Upper lobe of left lung (tissue), 6 donors: ENCODE results near the gene LDHB. TPM values are rescaled to one million over a fixed set of nuclear protein-coding genes. Genes with fewer than 3 reads are reported as not detected.
"Not testable (repeated sequence)": the region's sequence is repeated elsewhere in the genome, so short reads cannot be mapped to it uniquely, and the experiment has no call there.

Experiments
- ATAC-seq, 2 donors: fragments of 200-7000 bp; cut with Tn5 transposase; one replicate each; pipeline ENCODE4 v1.9.1; 2022; ENCODE audit warnings: mild to moderate bottlenecking in 2 of 2, moderate library complexity in 2 of 2; ENCODE audit not compliant: low FRiP score in 2 of 2
- DNase-seq, 2 donors: peaks; one replicate each; pipeline ENCODE4 v3.0.0-alpha.2; 2019 to 2020
- H3K27ac ChIP-seq, 4 donors: fragments of 200-600 bp; sonication (generic); one replicate each; pipeline ENCODE4 v1.5.1; 2016 to 2019
- H3K27me3 ChIP-seq, 4 donors: fragments of 200-600 bp; sonication (generic); one replicate each; pipeline ENCODE4 v1.5.1; 2017 to 2019
- H3K36me3 ChIP-seq, 4 donors: fragments of 200-600 bp; sonication (generic); one replicate each; pipeline ENCODE4 v1.5.1; 2016 to 2019
- H3K4me1 ChIP-seq, 4 donors: fragments of 200-600 bp; sonication (generic); one replicate each; pipeline ENCODE4 v1.5.1; 2018 to 2019
- H3K4me3 ChIP-seq, 4 donors: fragments of 200-600 bp; sonication (generic); one replicate each; pipeline ENCODE4 v1.5.1; 2017 to 2019; ENCODE audit warnings: mild to moderate bottlenecking in 2 of 4, moderate library complexity in 1 of 4
- H3K9me3 ChIP-seq, 4 donors: fragments of 200-600 bp; sonication (generic); one replicate each; pipeline ENCODE4 v1.5.1; 2018 to 2019
- EP300 ChIP-seq, 4 donors: sonication (generic); formaldehyde crosslinking; IDR thresholded peaks; one replicate each; pipeline ENCODE4 v1.5.1; 2017; ENCODE audit warnings: antibody characterized with exemption in 4 of 4, control low read depth in 2 of 4
- POLR2A ChIP-seq, 4 donors: fragments of 450-650 bp; IDR thresholded peaks; one replicate each; pipeline ENCODE4 v1.5.1; 2016 to 2017; ENCODE audit warnings: antibody characterized with exemption in 4 of 4, mild to moderate bottlenecking in 2 of 4
- POLR2AphosphoS5 ChIP-seq, 2 donors: sonication (generic); formaldehyde crosslinking; IDR thresholded peaks; one replicate each; pipeline ENCODE4 v1.5.1; 2017; ENCODE audit warnings: antibody characterized with exemption in 2 of 2
- WGBS, 2 donors: methylation state at CpG; one replicate each; pipeline ENCODE4 v1.1.5; 2017 to 2018; 5-methylcytosine and 5-hydroxymethylcytosine counted together
- total RNA-seq, 6 donors: library from RNA; depleted of rRNA in 4 of 6; stranded (reverse); fragments of >200 nt in 4 of 6; gene quantifications; one replicate each; pipeline versions ENCODE4 v1.1.0 to v1.2.1, GENCODE V29; 2016 to 2021
- TF ChIP-seq, protein P1 (sequence below), 6 experiments: fragments of 450-650 bp in 4 of 6; fragments of 200-600 bp in 2 of 6; sonication (generic) in 2 of 6; IDR thresholded peaks; one replicate each; pipeline ENCODE4 v1.5.1; 2016 to 2019; ENCODE audit warnings: antibody characterized with exemption in 6 of 6
- donor health status: DM: no; HTN: no; CAD: no; lungs with moderate emphysema.
- donor health status: DM: no; HTN: yes; CAD: no; lungs with severe emphysema.

Gene LDHB
- total RNA-seq, 6 donors from 2014 or later: 78.6 to 538 (median 297) TPM

DNA sequence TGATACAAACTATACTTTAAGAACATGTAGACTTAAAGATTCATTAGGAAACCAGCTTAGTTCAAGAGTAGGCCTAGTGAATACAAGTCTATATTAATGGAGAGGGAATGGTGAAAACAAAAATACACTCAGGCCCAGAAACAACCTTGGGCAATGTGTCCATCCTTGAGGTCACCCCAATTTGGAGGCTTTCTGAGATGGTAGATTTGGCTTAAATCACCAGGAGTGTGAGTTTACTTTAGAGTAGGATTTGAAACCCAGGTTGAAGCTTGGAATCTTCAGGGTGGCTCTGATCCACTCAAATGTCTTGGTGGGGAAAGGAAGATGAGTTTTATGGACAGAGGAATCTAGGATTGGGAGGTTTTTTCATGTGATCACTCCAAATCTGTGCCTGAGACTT lies 10.5 kb downstream of the LDHB start:
- no peak for ATAC-seq
- no peak overlapping the region for H3K4me3 ChIP-seq
- H3K9me3 ChIP-seq: no peaks in the 10 kb centered on the region
- H3K36me3 ChIP-seq: peaks cover 4 to 47% (median 21%) of the 10 kb centered on the region in 4 donors
- no peak overlapping the region for H3K27ac ChIP-seq
- TF ChIP-seq POLR2A (IDR thresholded peaks at IDR 0.05) (no peak), EP300 (IDR thresholded peaks at IDR 0.05) (no peak), POLR2AphosphoS5 (IDR thresholded peaks at IDR 0.05) (no peak)
- TF ChIP-seq, protein P1, sequence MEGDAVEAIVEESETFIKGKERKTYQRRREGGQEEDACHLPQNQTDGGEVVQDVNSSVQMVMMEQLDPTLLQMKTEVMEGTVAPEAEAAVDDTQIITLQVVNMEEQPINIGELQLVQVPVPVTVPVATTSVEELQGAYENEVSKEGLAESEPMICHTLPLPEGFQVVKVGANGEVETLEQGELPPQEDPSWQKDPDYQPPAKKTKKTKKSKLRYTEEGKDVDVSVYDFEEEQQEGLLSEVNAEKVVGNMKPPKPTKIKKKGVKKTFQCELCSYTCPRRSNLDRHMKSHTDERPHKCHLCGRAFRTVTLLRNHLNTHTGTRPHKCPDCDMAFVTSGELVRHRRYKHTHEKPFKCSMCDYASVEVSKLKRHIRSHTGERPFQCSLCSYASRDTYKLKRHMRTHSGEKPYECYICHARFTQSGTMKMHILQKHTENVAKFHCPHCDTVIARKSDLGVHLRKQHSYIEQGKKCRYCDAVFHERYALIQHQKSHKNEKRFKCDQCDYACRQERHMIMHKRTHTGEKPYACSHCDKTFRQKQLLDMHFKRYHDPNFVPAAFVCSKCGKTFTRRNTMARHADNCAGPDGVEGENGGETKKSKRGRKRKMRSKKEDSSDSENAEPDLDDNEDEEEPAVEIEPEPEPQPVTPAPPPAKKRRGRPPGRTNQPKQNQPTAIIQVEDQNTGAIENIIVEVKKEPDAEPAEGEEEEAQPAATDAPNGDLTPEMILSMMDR (IDR thresholded peaks at IDR 0.05): no peak
- H3K27me3 ChIP-seq: no peaks in the 10 kb centered on the region
- DNase-seq: no peak
- H3K4me1 ChIP-seq: peaks cover 0 to 8% (median 7%) of the 10 kb centered on the region in 4 donors

DNA sequence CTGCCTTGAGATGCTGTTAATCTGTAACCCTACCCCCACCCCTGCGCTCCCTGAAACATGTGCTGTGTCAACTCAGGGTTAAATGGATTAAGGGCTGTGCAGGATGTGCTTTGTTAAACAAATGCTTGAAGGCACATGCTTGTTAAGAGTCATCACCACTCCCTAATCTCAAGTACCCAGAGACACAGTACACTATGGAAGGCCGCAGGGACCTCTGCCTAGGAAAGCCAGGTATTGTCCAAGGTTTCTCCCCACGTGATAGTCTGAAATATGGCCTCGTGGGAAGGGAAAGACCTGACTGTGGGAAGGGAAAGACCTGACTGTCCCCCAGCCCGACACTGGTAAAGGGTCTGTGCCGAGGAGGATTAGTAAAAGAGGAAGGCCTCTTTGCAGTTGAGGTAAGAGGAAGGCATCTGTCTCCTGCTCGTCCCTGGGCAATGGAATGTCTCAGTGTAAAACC lies 12.6 kb downstream of the LDHB start:
- not testable (repeated sequence) for DNase-seq, H3K4me1 ChIP-seq, H3K27ac ChIP-seq, ATAC-seq, H3K27me3 ChIP-seq, H3K9me3 ChIP-seq, H3K4me3 ChIP-seq
- WGBS, 2 donors: 24 to 43% methylated on average over 7 of the region's 7 CpGs
- H3K36me3 ChIP-seq: peaks cover 4 to 60% (median 30%) of the 10 kb centered on the region in 4 donors

DNA sequence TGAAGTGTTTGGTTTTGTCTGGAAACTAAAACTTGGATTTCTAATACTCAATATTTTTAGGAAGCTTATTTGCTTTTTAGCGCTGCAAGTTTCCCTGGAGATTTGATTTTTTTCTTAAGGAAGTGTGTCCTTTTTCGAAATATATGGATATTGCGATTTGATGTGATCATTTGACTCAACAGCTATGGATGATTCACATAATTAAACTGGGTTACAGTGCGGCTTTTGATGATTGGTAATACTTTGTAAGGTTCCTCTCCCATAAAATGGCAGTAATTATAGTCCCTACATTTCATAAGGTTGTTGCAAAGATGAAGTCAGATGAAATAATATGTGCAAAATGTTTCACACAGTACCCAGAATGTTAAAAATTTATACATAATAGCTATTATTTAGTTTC lies 13.1 kb downstream of the LDHB start:
- TF ChIP-seq EP300 (IDR thresholded peaks at IDR 0.05) (no peak), POLR2AphosphoS5 (IDR thresholded peaks at IDR 0.05) (no peak), POLR2A (IDR thresholded peaks at IDR 0.05) (no peak)
- TF ChIP-seq, protein P1 (IDR thresholded peaks at IDR 0.05): no peak
- Histone ChIP-seq H3K4me3 (no peak overlapping the region), H3K36me3 (peaks cover 4 to 58% (median 30%) of the 10 kb centered on the region in 4 donors), H3K9me3 (no peaks in the 10 kb centered on the region), H3K27ac (no peak overlapping the region), H3K27me3 (no peaks in the 10 kb centered on the region), H3K4me1 (peaks cover 0 to 8% (median 4%) of the 10 kb centered on the region in 4 donors)
- DNase-seq (no peak), ATAC-seq (no peak)
- 67 to 93% methylated on average over 4 of the region's 4 CpGs for WGBS, 2 donors

DNA sequence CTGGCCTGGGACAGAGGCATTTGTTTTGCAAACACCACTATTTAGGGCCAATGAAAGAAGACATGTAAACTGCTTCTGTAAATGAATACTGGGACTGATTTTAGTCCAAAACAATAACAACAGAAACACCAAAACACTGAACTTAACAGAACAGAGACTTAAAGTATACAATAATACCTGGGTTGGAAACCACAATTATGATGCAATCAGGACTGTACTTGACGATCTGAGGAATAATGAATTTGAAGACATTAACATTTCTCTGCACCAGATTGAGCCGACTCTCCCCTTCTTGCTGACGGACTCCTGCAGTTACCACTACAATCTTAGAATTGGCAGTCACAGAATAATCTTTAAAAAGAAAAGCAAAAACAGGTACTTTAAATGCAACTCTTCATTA lies 13.9 kb downstream of the LDHB start:
- 70 to 74% methylated on average over 3 of the region's 3 CpGs for WGBS, 2 donors
- Histone ChIP-seq H3K27me3 (no peaks in the 10 kb centered on the region), H3K36me3 (peaks cover 4 to 51% (median 30%) of the 10 kb centered on the region in 4 donors), H3K4me1 (peaks cover 0 to 8% (median 4%) of the 10 kb centered on the region in 4 donors), H3K9me3 (no peaks in the 10 kb centered on the region), H3K4me3 (no peak overlapping the region), H3K27ac (no peak overlapping the region)
- TF ChIP-seq POLR2A (IDR thresholded peaks at IDR 0.05): no peak
- TF ChIP-seq POLR2AphosphoS5 (IDR thresholded peaks at IDR 0.05): no peak
- TF ChIP-seq, protein P1 (IDR thresholded peaks at IDR 0.05): no peak
- no peak for TF ChIP-seq EP300 (IDR thresholded peaks at IDR 0.05)
- ATAC-seq (no peak), DNase-seq (no peak)

DNA sequence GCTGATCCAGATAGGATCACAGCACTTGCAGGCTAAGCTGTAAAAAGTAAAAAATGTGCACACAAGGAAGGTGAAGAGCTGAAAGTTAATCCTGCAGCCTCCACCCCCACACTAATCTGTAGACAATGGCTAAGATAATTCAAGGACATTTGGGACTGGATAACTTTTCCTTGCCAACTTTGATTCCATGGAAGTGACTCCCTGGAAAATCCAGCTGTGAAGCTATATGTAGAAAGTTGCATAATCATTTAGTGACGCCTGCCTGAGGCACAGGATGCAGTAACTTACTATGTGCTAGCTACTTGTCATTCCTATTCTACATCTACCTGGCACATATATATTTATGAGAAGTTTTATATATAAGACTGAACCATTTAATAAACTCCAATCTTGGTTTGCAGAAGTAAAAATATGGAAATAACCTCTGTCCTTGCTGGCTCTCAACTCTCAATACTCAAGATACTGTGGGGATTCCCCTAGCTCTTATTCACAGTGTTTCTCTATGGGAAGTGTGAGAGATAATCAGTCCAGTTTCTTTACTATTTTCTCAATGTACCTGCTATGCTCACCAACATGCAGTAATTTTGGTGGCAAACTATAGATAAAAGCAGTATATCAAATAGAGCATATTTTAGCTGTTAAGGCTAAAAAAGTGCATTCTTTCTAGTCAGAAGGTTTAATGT lies 14.8 kb downstream of the LDHB start:
- ATAC-seq: no peak

More for the DNA sequence above, 14.8 kb downstream of the LDHB start:
- no peaks in the 10 kb centered on the region for H3K27me3 ChIP-seq
- H3K27ac ChIP-seq: no peak overlapping the region
- DNase-seq: no peak
- H3K9me3 ChIP-seq: no peaks in the 10 kb centered on the region
- H3K4me1 ChIP-seq: peaks cover 0 to 8% (median 4%) of the 10 kb centered on the region in 4 donors
- H3K36me3 ChIP-seq: peaks cover 4 to 50% (median 29%) of the 10 kb centered on the region in 4 donors
- TF ChIP-seq, protein P1 (IDR thresholded peaks at IDR 0.05): no peak
- no peak for TF ChIP-seq EP300 (IDR thresholded peaks at IDR 0.05)
- no peak for TF ChIP-seq POLR2A (IDR thresholded peaks at IDR 0.05)
- no peak for TF ChIP-seq POLR2AphosphoS5 (IDR thresholded peaks at IDR 0.05)
- WGBS, 2 donors: 57 to 58% methylated on average over 1 of the region's 1 CpG
- no peak overlapping the region for H3K4me3 ChIP-seq
